ENCODE data around the gene ID1.

The ID1 gene

DNA sequence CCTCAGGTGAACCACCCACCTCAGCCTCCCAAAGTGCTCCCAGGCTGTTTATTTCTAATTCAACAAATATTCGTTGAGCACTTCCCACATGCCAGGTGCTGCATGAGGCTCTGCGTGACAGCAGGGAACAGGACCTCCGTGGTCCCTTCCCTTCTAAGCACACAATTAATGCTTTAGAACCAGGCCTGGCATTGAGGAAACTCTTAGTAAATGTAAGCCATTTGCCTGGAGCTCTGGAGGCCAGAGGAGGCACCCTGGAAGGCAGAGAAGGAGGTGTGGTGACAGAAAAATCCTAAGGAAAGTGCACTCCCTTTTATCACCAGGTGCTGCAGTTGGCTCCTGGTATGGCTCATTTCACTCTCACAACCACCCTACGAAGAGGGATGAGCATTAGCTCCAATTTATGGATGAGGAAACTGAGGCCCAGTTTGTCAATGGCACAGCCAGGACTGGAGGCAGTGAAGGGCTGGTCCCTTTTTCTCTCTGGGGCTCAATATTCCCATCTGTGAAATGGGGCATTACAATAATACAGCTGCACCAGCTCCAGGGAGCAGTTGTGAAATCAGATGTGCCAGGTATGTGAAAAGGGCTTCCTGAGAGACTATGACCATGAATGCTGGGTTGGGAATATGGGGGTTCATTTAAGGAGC lies 8.1 kb upstream of the ID1 start:
- Histone ChIP-seq H3K36me3 (no peaks in the 10 kb centered on the region), H3K4me1 (peaks cover 11% of the 10 kb centered on the region), H3K4me3 (ENCODE audit: low read depth, low read length) (no peak overlapping the region), H3K27me3 (no peaks in the 10 kb centered on the region), H3K9me3 (no peaks in the 10 kb centered on the region)
- TF ChIP-seq, protein P1, sequence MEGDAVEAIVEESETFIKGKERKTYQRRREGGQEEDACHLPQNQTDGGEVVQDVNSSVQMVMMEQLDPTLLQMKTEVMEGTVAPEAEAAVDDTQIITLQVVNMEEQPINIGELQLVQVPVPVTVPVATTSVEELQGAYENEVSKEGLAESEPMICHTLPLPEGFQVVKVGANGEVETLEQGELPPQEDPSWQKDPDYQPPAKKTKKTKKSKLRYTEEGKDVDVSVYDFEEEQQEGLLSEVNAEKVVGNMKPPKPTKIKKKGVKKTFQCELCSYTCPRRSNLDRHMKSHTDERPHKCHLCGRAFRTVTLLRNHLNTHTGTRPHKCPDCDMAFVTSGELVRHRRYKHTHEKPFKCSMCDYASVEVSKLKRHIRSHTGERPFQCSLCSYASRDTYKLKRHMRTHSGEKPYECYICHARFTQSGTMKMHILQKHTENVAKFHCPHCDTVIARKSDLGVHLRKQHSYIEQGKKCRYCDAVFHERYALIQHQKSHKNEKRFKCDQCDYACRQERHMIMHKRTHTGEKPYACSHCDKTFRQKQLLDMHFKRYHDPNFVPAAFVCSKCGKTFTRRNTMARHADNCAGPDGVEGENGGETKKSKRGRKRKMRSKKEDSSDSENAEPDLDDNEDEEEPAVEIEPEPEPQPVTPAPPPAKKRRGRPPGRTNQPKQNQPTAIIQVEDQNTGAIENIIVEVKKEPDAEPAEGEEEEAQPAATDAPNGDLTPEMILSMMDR (IDR thresholded peaks at IDR 0.05; ENCODE audit: low read depth, low read length): no peak
- no peak for DNase-seq

DNA sequence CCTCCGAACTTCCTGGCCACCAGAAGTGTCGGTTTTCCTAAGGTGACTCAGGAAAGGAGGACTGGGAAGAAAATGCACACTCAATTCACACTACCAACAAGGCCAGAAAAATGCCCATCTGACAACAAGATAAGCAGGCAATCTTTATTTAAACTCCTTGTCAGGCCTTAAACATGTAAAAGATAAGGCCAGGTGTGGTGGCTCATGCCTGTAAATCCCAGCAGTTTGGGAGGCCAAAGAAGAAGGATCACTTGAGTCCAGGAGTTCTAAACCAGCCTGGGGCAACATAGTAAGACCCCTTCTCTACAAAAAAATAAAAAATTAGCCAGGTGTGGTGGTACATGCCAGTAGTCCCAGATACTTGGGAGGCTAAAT lies 7.6 kb upstream of the ID1 start:
- no peak overlapping the region for H3K4me3 ChIP-seq (ENCODE audit: low read depth, low read length)
- DNase-seq: no peak
- H3K4me1 ChIP-seq: peaks cover 11% of the 10 kb centered on the region
- no peaks in the 10 kb centered on the region for H3K27me3 ChIP-seq
- TF ChIP-seq, protein P1 (IDR thresholded peaks at IDR 0.05; ENCODE audit: low read depth, low read length): no peak
- no peaks in the 10 kb centered on the region for H3K36me3 ChIP-seq
- no peaks in the 10 kb centered on the region for H3K9me3 ChIP-seq

DNA sequence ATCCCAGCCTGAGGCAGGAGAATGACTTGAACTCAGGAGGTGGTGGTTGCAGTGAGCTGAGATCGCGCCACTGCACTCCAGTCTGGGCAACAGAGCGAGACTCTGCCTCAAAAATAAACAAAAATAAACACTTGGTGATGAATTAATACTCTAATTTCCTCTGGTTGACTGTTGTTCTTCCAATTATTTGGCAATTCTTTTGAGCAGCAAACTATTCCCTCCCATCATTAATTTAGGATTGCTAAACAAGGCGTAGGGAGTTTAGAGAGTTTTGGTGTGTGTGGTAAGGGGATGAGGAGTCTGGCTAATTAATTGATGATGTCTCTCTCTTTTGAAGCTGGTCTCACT lies 2.7 kb upstream of the ID1 start:
- Histone ChIP-seq H3K36me3 (peaks cover 17% of the 10 kb centered on the region), H3K4me3 (ENCODE audit: low read depth, low read length) (no peak overlapping the region), H3K27me3 (no peaks in the 10 kb centered on the region), H3K4me1 (peaks cover 10% of the 10 kb centered on the region), H3K9me3 (no peaks in the 10 kb centered on the region)
- TF ChIP-seq, protein P1 (IDR thresholded peaks at IDR 0.05; ENCODE audit: low read depth, low read length): no peak
- DNase-seq: no peak

DNA sequence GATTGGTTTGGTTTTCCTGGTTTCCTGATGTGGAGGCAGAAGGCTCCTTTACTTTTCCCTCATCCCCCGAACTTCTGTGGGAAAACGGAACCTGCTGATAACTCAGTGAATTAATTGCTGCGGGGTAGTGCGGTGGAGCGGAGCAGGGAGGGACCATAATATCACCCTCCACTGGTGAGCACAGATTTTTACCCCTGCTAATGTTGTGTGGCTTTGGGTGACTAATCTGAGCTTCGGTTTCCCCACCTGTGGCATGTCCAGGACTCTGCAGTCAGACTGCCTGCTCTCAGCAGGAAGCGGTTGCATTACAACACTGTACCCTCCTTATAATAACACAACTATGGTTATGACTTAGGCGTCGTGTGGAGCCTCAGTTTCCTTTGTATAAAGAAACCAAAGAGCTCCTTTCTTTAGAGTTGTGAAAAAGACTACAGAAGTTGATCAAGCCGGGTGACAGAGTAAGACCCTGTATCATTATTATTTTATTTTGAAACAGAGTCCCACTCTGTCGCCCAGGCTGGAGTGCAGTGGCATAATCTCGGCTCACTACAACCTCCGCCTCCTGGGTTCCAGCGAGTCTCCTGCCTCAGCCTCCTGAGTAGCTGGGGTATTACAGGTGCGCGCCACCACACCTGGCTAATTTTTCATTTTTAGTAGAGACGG lies 2.2 kb upstream of the ID1 start:
- Histone ChIP-seq H3K36me3 (peaks cover 17% of the 10 kb centered on the region), H3K9me3 (no peaks in the 10 kb centered on the region), H3K4me3 (ENCODE audit: low read depth, low read length) (no peak overlapping the region), H3K27me3 (no peaks in the 10 kb centered on the region), H3K4me1 (peaks cover 15% of the 10 kb centered on the region)
- TF ChIP-seq, protein P1 (IDR thresholded peaks at IDR 0.05; ENCODE audit: low read depth, low read length): no peak
- DNase-seq: peak; percentile 30

DNA sequence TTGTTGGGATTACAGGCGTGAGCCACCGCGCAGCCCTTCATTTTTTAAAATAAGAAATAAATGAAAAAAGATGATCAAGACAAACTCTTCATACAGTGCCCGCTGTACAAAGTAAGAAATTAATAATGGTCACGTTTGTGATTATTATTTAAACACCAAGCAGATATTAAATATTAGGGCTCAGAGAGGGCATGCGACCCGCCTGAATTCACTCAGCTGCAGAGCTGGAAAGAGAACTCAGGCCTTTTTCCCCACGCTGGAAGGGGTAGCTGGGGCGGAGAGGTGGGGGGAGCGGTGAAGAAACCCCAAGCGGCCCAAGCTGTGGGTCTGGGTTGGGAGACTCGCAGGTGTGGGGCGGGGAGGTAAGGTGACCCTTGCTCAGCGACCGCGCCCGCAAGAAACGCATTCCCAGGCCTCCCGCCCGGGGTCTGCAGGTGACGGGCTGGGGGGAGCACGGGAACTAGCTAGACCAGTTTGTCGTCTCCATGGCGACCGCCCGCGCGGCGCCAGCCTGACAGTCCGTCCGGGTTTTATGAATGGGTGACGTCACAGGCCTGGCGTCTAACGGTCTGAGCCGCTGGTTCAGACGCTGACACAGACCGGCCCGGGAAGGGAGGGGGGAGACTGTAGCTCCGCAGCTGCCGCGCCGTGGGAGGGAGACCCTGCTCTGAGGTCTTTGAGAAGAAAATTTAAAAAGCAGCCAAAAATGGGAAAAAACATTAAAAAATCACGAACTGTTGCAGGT lies 1.1 kb upstream of the ID1 start:
- Histone ChIP-seq H3K4me3 (ENCODE audit: low read depth, low read length) (peak overlapping the region; percentile 99), H3K27me3 (no peaks in the 10 kb centered on the region), H3K9me3 (no peaks in the 10 kb centered on the region), H3K36me3 (peaks cover 17% of the 10 kb centered on the region), H3K4me1 (peaks cover 21% of the 10 kb centered on the region)
- TF ChIP-seq, protein P1 (IDR thresholded peaks at IDR 0.05; ENCODE audit: low read depth, low read length): no peak
- peak; percentile 100 for DNase-seq

DNA sequence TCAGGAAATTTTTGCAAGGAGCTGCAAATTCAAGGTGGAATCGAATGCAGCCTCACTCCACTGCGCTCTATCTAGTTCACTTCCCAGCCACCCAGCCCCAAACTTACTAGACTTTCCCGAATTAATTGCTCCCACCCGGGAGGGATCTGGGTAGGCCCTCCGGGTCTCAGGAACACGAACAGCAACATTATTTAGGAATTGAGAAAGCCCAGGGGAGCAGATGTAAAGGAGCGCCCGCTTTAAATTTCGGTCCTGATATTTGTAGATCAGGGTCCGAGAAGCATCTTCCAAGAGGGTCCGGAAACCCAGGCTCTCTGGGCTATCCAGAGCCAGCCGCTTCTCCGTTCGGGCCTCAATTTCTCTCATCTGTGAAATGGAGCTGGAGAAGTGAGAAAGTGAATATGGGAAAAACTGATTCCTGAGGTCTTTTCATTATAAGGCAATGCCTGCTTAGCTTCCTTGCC lies 490 bp upstream of the ID1 start:
- peaks cover 23% of the 10 kb centered on the region for H3K4me1 ChIP-seq
- peaks cover 17% of the 10 kb centered on the region for H3K36me3 ChIP-seq
- DNase-seq: peak; percentile 49
- no peaks in the 10 kb centered on the region for H3K27me3 ChIP-seq
- TF ChIP-seq, protein P1 (IDR thresholded peaks at IDR 0.05; ENCODE audit: low read depth, low read length): no peak
- H3K4me3 ChIP-seq (ENCODE audit: low read depth, low read length): peak overlapping the region; percentile 99
- no peaks in the 10 kb centered on the region for H3K9me3 ChIP-seq

Measured in BE2C (cell line).